ENCODE measurements around the gene LRP5.

DNA sequence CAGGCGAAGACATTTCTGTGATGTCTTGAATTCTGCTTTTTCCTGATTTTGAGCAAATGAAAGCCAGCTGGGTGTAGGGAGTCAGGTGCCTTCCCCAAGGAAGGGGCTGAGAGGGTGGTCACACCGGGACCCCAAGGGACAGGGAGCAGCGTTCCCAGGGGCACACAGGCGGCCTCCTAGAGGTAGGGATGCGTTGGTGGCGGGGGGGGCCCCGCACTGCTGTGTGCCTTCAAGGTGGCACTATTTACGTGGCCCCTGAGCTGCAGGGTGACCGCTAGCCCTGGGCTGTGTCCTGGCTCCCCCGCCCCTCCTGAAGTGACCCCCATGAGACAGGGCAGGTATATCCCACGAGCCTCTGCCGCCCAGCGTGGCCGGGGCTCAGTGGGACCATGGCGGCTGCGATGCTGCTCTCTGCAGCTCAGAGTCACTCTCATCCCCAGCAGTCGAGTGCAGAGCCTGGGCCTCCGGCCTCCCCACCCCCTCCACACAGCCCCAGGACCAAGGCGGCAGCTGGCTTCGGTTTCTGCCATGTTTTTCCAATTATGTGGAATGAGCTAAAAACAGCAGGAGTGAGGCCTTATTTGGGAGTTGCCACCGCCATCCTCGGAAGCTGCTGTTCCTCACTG lies 60.9 kb downstream of the LRP5 start:
- no peak for TF ChIP-seq CTCF (IDR thresholded peaks at IDR 0.05; ENCODE audit: insufficient read depth, low read depth, low read length)
- TF ChIP-seq EZH2 (IDR thresholded peaks at IDR 0.05; ENCODE audit: insufficient read depth, low read length): no peak

All from astrocyte (in vitro differentiated cells and primary cell).